ENCODE measurements around the gene NDUFV3. TPM values are rescaled to one million over a fixed set of nuclear protein-coding genes. Genes with fewer than 3 reads are reported as not detected.

Gene NDUFV3
- total RNA-seq, 2 donors from 2014 or later = 42.8 to 65.8 TPM

DNA sequence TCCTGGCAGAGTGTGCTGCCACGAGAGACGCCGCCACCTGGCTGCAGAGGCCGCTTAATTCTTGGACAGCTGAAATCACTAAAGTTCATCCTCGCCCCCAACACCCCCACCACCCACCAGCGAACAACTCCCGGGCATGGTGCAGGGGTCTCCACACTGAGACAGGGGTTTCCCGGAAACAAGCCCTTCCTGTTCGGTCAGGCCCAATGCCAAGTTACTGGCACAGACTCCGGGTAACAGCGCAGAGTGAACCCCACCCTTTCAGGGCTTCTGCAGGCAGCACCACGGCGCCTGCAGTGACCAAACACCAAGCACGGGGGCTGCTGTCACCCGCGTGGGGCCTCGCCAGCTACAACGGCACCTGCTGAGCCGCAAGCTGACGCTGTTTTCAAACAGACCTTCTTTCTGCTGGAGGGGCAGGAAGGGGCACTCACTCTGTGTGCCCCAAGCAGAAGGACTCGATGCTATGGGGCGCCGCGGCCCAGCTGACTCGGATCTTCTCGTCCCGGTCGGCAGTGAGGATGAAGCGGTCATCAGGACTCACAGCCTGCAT, 31.2 kb upstream of the NDUFV3 start:
- ATAC-seq (ENCODE audit: insufficient number of reproducible peaks, low FRiP score, low read depth) (no peak), DNase-seq (ENCODE audit: low spot score) (no peak)
- Histone ChIP-seq H3K27ac (no peak overlapping the region), H3K9me3 (no peaks in the 10 kb centered on the region), H3K27me3 (replicated peaks; ENCODE audit: insufficient read depth) (no peaks in the 10 kb centered on the region), H3K36me3 (peaks cover 36% of the 10 kb centered on the region), H3K4me3 (no peak overlapping the region), H3K4me1 (ENCODE audit: control insufficient read depth in 1 of 2, low read depth in 2 of 2) (no peaks in the 10 kb centered on the region)
- TF ChIP-seq, protein P1, sequence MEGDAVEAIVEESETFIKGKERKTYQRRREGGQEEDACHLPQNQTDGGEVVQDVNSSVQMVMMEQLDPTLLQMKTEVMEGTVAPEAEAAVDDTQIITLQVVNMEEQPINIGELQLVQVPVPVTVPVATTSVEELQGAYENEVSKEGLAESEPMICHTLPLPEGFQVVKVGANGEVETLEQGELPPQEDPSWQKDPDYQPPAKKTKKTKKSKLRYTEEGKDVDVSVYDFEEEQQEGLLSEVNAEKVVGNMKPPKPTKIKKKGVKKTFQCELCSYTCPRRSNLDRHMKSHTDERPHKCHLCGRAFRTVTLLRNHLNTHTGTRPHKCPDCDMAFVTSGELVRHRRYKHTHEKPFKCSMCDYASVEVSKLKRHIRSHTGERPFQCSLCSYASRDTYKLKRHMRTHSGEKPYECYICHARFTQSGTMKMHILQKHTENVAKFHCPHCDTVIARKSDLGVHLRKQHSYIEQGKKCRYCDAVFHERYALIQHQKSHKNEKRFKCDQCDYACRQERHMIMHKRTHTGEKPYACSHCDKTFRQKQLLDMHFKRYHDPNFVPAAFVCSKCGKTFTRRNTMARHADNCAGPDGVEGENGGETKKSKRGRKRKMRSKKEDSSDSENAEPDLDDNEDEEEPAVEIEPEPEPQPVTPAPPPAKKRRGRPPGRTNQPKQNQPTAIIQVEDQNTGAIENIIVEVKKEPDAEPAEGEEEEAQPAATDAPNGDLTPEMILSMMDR (IDR thresholded peaks at IDR 0.05) = no peak

DNA sequence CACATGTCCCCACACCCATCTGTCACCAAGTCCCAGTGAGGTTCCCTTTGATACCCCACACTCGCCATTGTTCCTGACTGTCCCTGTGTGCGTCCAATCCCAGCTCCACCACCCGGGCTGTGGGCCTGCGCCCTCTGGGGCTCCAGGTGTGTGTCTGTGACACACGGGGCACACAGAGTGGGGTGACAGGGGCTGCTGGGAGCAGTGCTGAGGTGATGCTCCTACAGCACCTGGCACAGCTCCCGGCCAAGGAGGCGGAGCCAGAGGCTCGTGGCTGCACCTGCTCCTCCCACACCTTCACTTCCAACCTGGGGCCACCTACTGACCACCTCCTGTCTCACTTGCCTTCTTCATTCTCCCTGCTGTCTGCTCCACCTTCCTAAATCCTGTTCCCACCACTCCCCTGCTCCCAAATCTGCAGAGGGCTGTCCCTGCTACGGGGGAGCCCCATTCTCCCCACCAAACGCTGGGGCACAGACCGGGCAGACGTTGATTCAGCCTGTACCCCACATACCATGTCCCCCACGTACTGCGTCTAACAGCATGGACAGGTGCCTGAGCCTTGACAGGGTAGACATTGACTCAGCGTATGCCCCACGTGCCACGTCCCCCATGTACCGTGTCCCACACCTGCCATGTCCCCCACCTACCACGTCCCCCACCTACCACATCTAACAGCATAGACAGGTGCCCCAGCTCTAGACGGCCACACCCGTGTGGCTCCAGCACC, 30.2 kb upstream of the NDUFV3 start:
- peaks cover 36% of the 10 kb centered on the region for H3K36me3 ChIP-seq
- H3K4me3 ChIP-seq = no peak overlapping the region
- TF ChIP-seq, protein P1 (IDR thresholded peaks at IDR 0.05) = no peak
- H3K27me3 ChIP-seq (replicated peaks; ENCODE audit: insufficient read depth) = no peaks in the 10 kb centered on the region
- H3K9me3 ChIP-seq = no peaks in the 10 kb centered on the region
- no peak overlapping the region for H3K27ac ChIP-seq
- no peak for DNase-seq (ENCODE audit: low spot score)
- no peaks in the 10 kb centered on the region for H3K4me1 ChIP-seq (ENCODE audit: control insufficient read depth in 1 of 2, low read depth in 2 of 2)
- ATAC-seq (ENCODE audit: insufficient number of reproducible peaks, low FRiP score, low read depth) = no peak

DNA sequence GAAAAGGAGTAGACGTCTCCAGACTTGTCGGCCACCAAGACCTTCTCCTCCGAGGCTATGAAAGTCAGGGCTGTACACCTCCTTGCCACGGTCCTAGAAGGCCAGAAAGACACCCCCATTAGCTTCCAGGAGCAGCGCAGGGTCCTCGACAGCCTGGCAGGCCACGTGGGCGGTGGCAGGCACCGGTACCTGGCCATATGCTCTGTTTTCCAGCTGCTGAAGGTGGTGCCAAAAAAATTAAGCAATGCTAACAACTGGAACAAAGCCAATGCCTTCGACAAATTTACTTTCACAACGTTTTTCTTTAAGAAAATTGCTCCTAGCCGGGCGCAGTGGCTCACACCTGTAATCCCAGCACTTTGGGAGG, 29.6 kb upstream of the NDUFV3 start:
- H3K27me3 ChIP-seq (replicated peaks; ENCODE audit: insufficient read depth) = no peaks in the 10 kb centered on the region
- ATAC-seq (ENCODE audit: insufficient number of reproducible peaks, low FRiP score, low read depth) = no peak
- no peak for DNase-seq (ENCODE audit: low spot score)
- no peak overlapping the region for H3K27ac ChIP-seq
- TF ChIP-seq, protein P1 (IDR thresholded peaks at IDR 0.05) = no peak
- peaks cover 35% of the 10 kb centered on the region for H3K36me3 ChIP-seq
- no peaks in the 10 kb centered on the region for H3K9me3 ChIP-seq
- no peaks in the 10 kb centered on the region for H3K4me1 ChIP-seq (ENCODE audit: control insufficient read depth in 1 of 2, low read depth in 2 of 2)
- H3K4me3 ChIP-seq = no peak overlapping the region

DNA sequence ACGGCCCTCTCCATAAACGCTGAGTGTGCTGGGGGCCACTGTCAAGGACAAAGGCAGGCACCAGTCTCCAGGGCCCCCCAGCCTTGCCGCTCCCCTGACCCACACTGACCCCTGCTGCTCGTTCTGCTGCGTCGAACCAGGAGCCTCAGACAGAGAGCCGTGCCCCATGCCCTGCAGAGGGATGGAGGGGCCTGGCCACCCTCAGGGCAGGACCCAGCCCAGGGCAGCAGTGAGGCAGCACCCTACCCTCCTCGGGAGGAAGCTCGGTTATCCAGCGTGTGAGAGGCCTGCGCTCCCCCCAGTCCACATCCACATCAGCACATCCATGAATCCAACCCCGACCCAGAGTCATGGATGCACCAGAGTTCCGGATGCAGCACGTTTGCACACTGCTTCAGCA, 28.8 kb upstream of the NDUFV3 start:
- Histone ChIP-seq H3K27ac (no peak overlapping the region), H3K27me3 (replicated peaks; ENCODE audit: insufficient read depth) (no peaks in the 10 kb centered on the region), H3K4me1 (ENCODE audit: control insufficient read depth in 1 of 2, low read depth in 2 of 2) (no peaks in the 10 kb centered on the region), H3K36me3 (peaks cover 34% of the 10 kb centered on the region), H3K4me3 (no peak overlapping the region), H3K9me3 (no peaks in the 10 kb centered on the region)
- ATAC-seq (ENCODE audit: insufficient number of reproducible peaks, low FRiP score, low read depth) = no peak
- no peak for DNase-seq (ENCODE audit: low spot score)
- TF ChIP-seq, protein P1 (IDR thresholded peaks at IDR 0.05) = no peak

DNA sequence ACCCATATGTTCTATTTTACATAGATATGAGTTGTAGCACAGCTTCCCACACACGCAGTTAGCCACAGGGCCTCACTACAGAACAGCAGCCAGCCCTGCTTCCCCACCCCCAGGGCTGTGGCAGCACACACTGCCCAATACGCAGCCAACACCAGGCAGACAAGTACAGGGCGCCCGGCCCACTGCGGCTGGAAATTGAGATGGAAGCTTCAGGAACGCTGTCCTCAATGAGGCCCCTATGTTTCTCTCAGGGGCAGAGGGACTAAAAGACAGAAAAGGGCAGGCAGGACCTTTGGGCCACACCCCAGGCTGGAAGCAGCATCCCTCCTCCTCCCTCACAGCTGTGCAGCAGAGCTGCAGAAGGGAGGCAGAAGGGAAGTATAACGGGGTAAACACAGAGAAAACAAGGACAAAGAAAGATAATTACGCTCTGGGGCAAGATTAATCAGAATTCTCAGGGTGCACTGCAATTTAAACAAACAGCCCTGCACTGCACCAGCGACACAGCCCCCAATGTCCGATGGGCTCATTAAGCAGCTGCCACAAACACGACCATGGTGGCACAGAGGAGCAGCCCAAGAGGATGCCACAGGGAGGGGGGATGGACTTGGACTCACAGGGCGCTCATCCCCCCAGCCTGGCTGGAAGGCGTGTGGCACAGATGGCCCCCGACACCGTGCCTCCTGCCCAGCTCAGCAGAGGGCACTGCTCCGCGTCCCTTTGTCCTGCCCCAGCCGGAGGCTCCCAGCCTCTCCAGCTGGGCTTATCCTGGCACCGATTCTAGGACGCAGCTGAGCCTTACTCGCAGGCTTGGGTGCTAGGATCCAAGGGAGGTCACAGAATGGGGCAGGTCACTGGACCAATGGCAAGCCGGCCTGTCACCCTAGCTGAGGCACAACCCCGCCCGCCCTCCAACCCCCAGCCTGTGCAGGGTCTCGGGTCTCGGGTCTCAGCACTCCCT, 28.0 kb upstream of the NDUFV3 start:
- ATAC-seq (ENCODE audit: insufficient number of reproducible peaks, low FRiP score, low read depth) = no peak

More for the DNA sequence above, 28.0 kb upstream of the NDUFV3 start:
- no peaks in the 10 kb centered on the region for H3K27me3 ChIP-seq (replicated peaks; ENCODE audit: insufficient read depth)
- DNase-seq (ENCODE audit: low spot score) = no peak
- H3K27ac ChIP-seq = no peak overlapping the region
- H3K9me3 ChIP-seq = no peaks in the 10 kb centered on the region
- TF ChIP-seq, protein P1 (IDR thresholded peaks at IDR 0.05) = no peak
- H3K36me3 ChIP-seq = peaks cover 34% of the 10 kb centered on the region
- no peaks in the 10 kb centered on the region for H3K4me1 ChIP-seq (ENCODE audit: control insufficient read depth in 1 of 2, low read depth in 2 of 2)
- no peak overlapping the region for H3K4me3 ChIP-seq
